EH (cell line): ENCODE measurements around the gene ADCY2.

Source experiments
- DNase-seq: peaks from one replicate; pipeline ENCODE4 v3.0.0-alpha.2; 2015; ENCODE audit warnings: low read depth

Gene ADCY2

DNA sequence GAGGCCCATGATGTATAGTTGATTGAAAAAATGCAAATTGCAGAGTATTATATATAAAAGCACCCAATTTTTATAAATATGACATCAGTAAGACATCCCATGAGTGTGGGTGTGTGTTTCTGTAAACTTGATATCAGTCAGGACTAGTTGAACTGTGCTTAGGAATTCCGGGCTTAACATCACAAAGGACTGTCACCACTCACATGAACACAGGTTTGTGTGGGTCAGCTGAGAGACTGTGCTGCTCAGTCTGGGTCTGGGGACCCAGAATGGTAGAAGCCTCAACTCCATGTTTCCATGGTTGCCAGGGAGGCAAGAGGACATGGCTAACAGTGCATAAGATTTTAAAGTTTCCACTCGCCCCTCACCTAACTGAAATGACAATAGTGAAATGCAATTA lies 120.3 kb downstream of the ADCY2 start:
- no peak for DNase-seq

DNA sequence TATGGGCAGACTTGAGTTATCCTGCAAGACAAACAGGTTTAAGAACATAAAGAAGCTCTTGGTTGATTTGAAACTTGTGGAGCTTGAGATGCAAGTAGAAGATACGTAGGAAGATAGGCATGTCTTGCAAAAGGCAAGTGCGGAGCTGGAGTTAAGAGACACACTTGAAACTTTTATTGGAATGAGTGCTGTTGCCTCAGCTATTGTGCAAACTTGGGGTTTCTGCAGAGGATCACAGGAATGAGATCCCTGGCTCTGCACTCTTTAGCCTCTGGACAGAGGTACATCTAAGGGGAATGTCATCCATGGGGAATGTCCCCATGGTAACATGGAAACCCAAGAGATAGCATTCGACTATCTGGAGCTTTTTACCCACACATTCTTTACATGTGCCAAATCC lies 121.1 kb downstream of the ADCY2 start:
- DNase-seq, result no peak

DNA sequence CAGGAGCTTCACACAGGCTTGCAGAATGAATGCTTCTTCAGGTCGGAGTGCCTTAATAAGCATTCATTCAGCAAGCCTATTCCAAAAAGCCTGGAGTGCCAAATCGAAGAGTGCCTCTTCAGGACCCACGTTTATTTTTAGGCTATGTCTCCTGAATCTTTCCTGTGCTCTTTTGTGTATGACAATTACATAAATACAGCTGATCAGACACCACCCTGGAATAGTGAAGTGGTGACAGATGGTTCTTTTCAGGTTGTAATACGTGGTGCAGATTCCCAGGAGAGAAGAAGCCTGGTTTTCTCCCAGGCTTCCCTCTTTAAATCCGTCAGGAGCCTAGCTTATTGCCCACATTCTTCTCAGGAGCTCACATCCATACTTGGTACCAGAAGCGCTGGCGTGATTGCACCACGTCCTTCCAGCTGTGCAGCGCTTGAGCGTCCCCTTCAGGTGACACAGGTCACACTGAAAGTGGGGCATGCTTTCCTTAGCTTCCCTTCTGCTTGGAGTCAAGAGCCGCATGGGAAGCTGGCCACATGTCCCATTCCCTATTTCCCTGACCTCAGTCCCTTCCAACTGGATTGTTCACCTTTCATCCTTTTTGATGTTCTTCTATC lies 123.1 kb downstream of the ADCY2 start:
- no peak for DNase-seq

DNA sequence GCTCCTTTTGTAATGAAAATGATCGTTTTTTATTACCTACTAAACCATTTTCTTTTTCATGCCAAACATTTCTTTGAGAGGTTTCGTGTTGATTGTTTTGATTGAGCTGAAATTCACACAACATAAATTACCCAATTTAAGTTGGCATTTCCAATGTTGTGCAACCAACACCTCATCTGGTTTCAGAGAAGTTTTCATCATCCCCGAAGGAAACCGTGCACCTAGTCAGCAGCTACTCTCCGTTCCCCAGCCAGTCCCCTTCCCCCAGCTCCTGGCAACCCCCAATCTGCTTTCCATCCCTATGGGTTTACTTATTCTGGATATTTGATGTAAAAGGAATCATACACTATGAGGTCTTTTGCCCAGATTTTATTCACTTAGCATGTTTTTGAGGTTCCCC lies 123.6 kb downstream of the ADCY2 start:
- DNase-seq, result no peak

DNA sequence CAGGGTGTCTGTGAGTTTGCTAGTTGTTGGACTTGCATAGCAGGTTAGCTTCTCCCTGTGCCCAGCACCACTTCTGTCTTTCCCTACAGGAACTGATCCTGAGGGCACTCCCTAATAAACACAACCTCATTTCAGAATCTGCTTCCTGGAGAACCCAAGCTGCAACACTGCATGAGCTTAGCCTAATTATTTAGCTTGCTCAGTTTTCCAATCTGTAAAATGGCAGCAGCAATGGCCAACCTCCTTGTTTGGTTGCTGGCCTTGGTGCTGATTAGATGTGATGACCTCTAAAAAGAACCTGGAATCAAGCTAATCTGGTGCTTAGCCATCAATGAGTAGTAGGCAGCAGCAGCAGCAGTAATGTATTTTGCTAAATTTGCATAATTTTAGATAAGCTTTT lies 133.9 kb downstream of the ADCY2 start:
- no peak for DNase-seq

DNA sequence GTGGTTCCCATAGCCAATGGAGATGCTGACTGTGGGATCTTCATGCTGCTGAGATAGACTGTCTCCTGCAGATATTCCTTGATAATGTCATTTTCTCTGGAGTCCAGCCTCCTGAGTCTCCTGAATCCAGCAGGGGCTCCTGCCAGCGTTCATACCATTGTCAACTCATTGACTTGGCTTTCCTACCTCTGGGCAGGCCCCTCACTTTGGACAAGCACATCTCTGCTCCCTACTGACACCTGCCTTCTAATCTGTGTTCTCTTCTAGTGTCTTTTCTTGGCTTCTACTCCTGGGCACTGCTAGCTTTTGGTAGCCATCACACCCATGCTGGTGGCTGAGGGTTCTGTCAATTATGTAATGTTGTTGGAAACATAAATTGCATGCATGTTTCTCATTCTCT lies 138.0 kb downstream of the ADCY2 start:
- no peak for DNase-seq

DNA sequence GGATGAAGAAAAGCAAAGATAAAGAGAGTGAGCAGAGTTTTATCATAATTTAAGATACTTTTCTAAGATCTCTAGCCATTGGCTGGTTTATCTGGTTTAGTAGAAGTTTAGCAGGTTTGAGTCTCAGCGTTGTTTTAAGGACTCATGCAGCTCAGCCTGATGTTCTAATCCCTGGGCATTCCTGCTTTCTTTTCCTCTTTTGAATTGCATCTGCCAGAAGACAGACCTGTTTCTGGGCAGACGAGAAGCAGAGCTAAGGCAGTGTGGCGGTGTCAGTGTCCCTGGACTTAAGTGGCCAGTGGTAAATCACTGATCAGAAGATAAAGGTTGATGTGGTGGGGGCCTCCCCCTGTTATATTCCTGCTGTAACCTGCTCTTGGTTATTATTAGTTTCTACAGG lies 138.6 kb downstream of the ADCY2 start:
- no peak for DNase-seq

DNA sequence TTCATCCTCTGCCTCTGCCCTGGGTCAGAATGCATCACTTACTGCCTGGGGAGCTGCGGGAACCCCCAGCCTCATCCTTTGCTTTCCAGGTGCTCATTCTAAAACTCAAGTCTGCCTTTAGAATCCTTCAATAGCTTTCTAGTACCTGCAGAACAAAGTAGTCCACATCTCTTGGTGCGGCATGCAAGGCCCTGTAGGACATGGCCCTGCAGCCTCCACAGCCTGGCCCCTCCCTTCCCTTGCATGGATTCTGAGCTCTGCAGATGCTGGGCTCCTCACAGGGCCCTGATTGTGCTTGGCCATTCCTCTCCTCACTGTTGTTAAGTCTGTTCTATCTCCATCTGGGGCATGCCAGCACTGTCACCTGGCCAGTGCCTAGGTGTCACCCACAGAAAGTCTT lies 141.6 kb downstream of the ADCY2 start:
- no peak for DNase-seq

DNA sequence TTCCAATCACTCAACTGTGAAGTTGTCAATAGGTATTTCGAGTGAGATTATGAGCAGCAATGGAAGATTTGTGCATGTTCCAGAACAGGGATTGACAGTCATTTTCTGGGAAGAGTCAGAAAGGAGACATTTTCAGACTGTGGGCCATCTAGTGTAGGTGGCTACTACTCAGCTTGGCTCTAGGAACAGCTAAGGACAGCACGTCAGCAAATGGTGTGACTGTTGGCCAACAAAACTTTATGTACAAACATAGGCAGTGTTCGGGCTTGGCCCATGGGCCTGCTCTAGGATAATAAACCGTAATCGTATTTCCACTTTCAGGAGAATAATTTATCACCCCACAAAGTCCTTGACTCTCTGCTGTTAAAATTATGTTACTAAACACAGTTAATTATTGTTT lies 143.6 kb downstream of the ADCY2 start:
- DNase-seq, result no peak

DNA sequence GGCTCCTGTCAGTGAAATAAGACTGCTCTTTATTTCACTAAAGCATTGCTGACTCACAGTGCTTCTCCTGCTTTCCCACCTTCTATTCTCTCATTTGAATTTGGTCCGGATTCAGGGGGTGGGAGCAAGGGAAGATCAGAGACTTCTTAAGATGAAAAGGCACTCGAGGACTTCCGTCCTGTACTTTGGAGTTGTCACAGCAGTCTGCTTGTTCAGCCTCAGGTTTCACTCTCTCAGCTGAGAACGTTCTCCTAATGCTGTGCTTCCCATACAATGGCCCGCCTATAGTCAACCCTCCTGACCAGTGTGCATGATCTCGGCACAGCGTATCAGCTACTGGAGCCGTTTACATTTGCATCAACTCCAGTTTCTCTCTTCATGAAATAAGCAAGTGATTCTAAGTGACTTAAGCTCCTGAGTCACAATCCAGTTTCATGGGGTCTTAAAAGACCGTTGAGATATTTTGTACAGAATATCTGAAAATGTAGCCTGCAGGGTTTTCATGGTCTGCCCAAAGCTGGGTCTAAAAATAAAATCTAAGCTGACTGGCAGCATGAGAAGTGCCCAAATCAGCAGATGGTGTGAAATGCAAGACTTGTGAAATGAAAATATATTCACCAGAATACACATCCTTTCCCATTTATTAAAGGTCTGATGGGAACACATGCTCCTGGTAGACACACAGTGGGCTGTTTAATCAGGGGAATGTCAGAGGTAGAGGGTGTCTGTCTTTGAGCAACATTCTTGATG lies 145.0 kb downstream of the ADCY2 start:
- DNase-seq, result no peak

DNA sequence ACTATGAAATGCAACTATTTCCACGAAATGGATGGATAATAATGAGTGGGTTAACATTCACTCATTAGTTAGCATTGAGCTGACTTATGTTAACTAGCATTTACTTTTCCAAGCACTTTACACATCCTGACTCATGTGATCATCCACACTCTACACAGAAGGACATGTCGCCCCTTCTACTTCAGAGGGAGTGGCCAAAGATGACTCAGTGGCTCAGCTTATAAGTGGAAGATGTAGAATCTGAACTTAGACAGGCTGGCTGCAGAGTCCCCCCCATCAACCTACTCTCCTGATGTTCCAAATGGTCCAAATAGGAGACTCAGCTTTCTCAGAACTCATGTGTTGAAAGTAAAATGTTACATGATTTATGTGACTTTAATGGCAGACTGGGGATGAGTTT lies 146.0 kb downstream of the ADCY2 start:
- DNase-seq, result no peak

DNA sequence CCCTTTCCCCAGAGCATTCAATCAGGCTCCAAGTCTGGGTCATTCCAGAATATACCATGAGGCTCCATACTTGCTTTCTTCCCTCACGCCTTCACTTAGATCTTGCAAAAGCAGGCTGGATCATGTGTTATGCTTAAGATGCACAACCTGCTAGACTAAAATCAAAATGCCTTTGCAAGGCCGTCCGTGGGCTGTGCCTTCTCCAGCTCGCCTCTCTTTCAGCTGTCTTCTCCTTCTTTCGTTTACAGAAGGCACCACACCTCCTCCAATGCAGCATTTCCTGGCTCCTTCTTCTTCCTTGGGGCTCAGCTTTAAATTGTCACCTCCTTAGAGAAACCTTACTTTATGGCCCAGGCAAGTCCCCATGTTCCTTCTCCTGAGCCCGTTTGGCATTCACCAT lies 150.6 kb downstream of the ADCY2 start:
- no peak for DNase-seq

DNA sequence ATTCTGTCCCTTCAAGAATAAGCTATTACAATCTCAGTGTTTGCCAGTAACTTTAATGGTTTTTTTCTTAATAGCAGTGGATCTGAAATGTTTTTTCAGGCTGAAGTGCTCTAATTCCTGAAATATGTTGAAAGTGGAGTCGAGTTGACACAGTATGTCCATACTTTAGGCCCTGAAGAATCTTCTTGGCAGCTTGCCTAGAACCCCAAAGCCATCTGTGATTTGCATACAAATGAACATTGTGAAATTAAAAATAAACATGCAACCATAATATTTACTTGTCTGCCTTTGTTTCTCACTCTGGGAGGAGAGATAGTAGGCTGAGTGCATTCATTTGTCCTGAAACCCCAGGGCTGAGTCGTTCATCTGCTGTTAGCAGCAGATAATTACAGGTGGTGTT lies 152.7 kb downstream of the ADCY2 start:
- no peak for DNase-seq

DNA sequence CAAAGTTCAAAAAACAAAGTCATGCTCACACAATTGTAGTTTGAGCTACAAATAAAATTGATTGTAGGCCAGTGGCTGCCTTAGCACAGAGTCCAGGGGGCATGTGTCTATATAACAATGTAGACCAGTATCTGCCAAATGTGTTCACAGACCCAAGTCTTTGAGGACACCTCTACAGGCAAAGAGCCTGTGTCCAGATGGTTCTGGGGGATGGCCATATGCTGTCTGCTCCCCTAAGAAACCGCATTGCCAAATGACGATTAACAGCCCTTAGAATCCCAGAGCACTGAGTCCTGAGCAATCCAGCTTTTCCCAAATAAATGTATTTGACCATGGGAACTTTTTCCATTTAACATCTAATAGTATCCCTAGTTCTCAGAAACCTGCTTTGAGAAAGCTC lies 169.6 kb downstream of the ADCY2 start:
- no peak for DNase-seq

DNA sequence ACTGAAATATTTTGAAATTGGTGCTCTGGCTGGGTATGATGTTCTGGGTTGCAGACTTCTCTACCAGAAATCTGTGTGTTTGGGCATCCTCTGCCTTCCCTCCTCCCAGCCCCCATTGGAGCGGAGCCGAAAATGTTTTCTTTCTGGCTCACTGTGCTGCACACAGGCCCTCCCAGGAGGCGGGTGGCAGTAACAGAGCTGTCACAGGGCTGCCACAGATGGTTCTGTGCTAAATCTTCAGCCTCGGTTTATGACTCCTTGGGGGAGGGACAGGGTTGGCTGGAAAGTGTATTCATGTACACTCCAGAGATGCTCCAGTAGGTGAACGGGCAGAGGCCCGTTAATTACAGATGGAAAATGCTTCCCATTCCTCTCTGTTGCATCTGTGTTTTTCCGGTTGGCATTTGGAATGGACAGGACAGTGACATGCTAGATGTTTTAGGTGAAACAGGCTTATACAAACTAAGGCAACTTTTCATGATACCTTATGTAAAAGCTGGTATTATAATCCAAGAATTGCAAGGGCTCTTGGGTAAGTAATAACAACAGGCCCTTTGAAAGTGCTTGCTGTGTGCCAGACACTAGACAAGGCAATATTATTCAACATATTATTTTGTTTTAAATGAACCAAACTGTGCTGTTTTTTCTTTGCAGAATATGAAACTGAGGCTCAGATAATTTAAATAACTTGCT lies 180.2 kb downstream of the ADCY2 start:
- no peak for DNase-seq

DNA sequence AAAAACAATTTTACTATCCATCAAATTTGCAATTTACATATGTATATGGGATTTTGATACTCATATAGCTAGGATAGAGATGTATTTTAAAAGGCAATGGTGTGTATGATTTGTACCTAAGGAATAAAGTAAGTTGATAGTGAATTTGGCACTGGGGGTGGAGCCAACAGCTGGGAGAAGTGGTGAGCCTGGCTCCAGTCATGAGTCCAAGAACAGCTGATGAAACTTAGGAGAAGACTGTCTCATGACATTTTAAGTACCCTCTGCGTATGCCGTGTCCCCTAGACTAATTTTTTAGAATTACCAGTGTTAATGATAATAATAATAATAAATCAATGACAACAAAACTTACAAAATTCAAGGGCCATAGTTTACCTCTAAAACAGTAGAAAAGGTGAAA lies 181.4 kb downstream of the ADCY2 start:
- no peak for DNase-seq

DNA sequence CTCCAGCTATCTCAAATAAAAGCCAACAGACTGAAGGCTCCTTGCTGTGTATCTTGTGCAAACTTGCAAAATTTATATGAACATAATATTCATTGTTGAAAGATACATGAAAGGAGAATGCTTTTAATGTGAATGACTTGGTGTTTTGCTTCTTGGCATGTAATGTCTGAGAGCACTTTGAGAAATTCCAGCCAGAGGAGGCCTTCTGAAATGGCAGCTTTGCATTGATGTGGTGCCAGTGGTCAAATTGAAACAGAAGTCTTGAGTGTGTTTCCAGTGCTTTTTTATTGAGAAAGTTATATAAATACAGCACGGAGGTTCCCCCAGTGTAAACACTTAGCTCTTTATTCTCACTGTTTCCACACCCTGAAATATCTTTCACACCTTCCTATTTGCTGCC lies 182.1 kb downstream of the ADCY2 start:
- DNase-seq, result no peak

DNA sequence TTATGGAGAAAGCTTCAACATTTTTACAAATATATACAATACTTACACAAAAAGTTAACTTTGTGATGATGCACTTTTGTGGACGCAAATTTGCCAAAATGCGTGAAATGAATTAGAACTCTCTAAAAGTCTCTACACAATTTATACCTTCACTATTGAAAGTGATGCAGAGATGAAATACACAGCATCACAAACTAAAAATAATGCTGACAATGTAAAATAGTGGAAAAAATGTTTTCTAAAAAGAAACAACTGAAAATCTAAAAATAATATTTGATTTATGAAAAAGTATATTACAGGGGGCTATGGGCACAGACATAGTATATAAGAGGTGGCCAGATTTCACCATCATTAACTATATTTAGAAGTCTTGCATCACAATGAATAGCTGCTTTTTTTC lies 188.8 kb downstream of the ADCY2 start:
- DNase-seq, result no peak

DNA sequence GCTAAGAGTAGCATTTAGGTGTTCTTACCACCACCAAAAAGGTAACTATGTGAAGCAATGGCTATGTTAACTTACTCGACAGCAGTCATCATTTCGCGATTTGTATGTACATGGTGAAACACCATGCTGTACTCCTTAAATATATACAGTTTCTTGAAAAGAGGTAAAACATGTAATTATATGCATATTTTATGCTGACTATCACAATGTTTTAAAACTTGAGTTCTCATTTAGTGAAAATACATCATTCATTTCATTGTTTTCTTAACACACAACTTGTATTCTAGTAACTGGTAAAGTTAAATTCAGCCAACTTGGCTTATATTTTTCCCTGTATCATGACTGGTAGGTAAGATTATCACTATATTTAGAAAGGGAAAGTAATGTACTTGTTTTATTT lies 189.9 kb downstream of the ADCY2 start:
- DNase-seq, result no peak

DNA sequence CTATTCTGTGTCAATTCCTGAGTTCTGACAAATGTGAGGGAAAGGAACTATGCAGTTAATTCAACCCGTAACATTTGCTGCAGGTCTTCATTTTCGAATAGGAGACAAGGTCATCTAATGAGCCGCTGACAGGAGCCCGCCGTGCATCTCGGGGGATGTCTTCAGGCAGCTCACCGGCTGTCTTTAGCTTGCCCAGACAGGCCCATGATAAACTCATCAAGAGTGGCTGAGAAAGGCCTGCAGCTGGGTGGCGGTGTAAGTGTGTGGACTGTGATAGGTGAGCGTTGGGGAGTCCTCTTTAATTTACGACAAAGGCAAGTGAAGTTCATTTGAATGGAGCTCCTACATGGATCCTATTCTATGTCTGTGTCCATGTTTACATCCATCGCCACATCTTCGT lies 190.5 kb downstream of the ADCY2 start:
- no peak for DNase-seq

DNA sequence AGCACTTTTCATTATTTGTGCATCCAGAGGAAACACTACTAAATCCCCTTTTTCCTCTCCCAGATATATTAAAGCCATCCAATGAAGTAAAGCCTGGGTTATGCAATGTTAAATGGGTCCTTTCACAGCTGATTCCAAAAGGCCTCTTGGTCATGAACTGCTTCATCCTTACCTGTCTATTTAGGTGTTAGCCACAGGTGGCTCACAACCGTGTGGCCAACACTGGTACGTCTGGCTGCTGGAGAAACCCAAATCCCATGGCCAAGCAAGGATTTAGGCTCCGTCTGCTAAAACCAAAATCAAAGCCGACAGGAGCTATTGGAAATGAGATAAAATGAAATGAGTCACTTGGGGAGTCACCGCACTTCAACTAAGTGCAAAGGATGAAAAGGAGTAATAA lies 193.9 kb downstream of the ADCY2 start:
- no peak for DNase-seq

DNA sequence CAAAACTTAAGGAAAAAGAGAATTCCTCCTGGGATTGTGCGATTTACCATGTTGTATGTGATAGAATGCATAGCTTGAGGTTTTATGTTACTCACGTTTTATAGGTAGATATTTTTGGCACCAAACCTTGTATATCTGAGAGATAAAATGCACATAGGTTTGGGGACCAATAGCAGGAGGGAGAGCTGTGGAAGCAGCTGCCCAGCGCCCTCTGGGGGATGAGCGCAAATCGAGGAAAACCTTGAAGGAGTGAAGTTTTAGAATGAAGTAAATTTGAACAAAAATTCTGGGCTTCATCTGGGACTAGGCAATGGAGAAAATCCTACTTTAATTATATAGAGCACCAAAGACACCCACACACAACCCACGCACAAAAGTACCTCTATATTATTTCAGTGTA lies 197.0 kb downstream of the ADCY2 start:
- DNase-seq, result no peak

DNA sequence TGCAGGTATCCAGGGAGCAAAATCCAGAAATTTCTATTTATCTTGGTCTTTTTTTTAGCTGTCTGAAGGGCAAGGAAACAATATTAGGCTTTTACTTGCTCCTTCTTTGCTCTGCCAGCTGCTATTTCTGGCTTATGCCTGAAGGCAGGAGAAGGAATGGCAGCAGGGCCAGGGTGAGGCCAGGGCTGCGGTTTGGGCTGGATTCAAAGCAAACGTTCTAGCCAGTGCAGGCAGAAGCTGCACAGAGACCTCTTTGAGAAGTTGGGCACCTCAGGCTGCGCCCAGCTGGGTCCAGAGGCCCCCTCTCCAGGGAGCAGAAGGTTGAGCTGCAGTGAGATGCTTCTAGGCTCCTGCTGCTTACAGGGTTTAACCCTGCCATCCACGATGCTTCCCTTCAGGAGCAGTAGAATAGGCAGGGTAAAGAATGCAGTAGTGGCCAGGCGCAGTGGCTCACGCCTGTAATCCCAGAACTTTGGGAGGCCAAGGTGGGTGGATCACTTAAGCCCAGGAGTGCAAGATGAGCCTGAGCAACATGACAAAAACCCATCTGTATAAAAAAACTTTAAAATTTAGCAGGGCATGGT lies 201.2 kb downstream of the ADCY2 start:
- no peak for DNase-seq
